Measurements from ENCODE around the gene RAD50. TPM values are rescaled to one million over a fixed set of nuclear protein-coding genes. Genes with fewer than 3 reads are reported as not detected.

The RAD50 gene
- total RNA-seq, 2 donors from 2014 or later = 49.7 to 50.7 TPM

- H3K27me3 Mint-ChIP-seq (ENCODE audit: insufficient read depth) = no peaks in the 10 kb centered on the region
- H3K4me1 Mint-ChIP-seq = peaks cover 4% of the 10 kb centered on the region
- no peaks in the 10 kb centered on the region for H3K9me3 Mint-ChIP-seq
- Histone ChIP-seq H3K9ac (ENCODE audit: extremely low read depth, low read length, poor library complexity, severe bottlenecking) (no peak overlapping the region), H3K36me3 (ENCODE audit: control insufficient read depth, insufficient read depth, low read length) (peaks cover 38% of the 10 kb centered on the region), H3K4me3 (ENCODE audit: low read length) (no peak overlapping the region), H3K9me3 (ENCODE audit: control insufficient read depth, low read length) (no peaks in the 10 kb centered on the region), H3K27ac (ENCODE audit: low read depth, low read length) (no peak overlapping the region), H3K27me3 (ENCODE audit: control insufficient read depth, insufficient read depth, low read length, poor library complexity, severe bottlenecking) (no peaks in the 10 kb centered on the region), H3K4me1 (ENCODE audit: control insufficient read depth, insufficient read depth, low read length) (no peaks in the 10 kb centered on the region)
- peaks cover 52% of the 10 kb centered on the region for H3K36me3 Mint-ChIP-seq (ENCODE audit: low read depth)
- no peak for DNase-seq
- 81 to 87% methylated on average over 3 to 4 of the region's 4 CpGs for WGBS, 2 experiments (ENCODE audit: insufficient coverage in 1 of 2, insufficient read length in 1 of 2)
- no peak overlapping the region for H3K4me3 Mint-ChIP-seq
- no peak for TF ChIP-seq CTCF (conservative IDR thresholded peaks at IDR 0.05)
- no peak overlapping the region for H3K27ac Mint-ChIP-seq
These were observed 79.1 kb downstream of the RAD50 start for GRCh38 chr5:132635873-132636272.

- no peak overlapping the region for H3K27ac Mint-ChIP-seq
- no peak overlapping the region for H3K4me3 Mint-ChIP-seq
- WGBS, 2 experiments (ENCODE audit: insufficient coverage in 1 of 2, insufficient read length in 1 of 2) = 97 to 100% methylated on average over 3 to 4 of the region's 4 CpGs
- peaks cover 48% of the 10 kb centered on the region for H3K36me3 Mint-ChIP-seq (ENCODE audit: low read depth)
- Histone ChIP-seq H3K4me3 (ENCODE audit: low read length) (no peak overlapping the region), H3K4me1 (ENCODE audit: control insufficient read depth, insufficient read depth, low read length) (no peaks in the 10 kb centered on the region), H3K9me3 (ENCODE audit: control insufficient read depth, low read length) (no peaks in the 10 kb centered on the region), H3K27ac (ENCODE audit: low read depth, low read length) (no peak overlapping the region), H3K27me3 (ENCODE audit: control insufficient read depth, insufficient read depth, low read length, poor library complexity, severe bottlenecking) (no peaks in the 10 kb centered on the region), H3K36me3 (ENCODE audit: control insufficient read depth, insufficient read depth, low read length) (peaks cover 39% of the 10 kb centered on the region), H3K9ac (ENCODE audit: extremely low read depth, low read length, poor library complexity, severe bottlenecking) (no peak overlapping the region)
- H3K4me1 Mint-ChIP-seq = peaks cover 4% of the 10 kb centered on the region
- H3K9me3 Mint-ChIP-seq = no peaks in the 10 kb centered on the region
- no peaks in the 10 kb centered on the region for H3K27me3 Mint-ChIP-seq (ENCODE audit: insufficient read depth)
- DNase-seq = no peak
- TF ChIP-seq CTCF (conservative IDR thresholded peaks at IDR 0.05) = no peak
These were observed 80.5 kb downstream of the RAD50 start for GRCh38 chr5:132637241-132637640.

- peaks cover 50% of the 10 kb centered on the region for H3K36me3 Mint-ChIP-seq (ENCODE audit: low read depth)
- no peak overlapping the region for H3K4me3 ChIP-seq (ENCODE audit: low read length)
- H3K9me3 Mint-ChIP-seq = no peaks in the 10 kb centered on the region
- H3K27ac ChIP-seq (ENCODE audit: low read depth, low read length) = no peak overlapping the region
- peaks cover 46% of the 10 kb centered on the region for H3K36me3 ChIP-seq (ENCODE audit: control insufficient read depth, insufficient read depth, low read length)
- TF ChIP-seq CTCF (conservative IDR thresholded peaks at IDR 0.05) = no peak
- H3K4me1 Mint-ChIP-seq = peaks cover 4% of the 10 kb centered on the region
- H3K4me3 Mint-ChIP-seq = no peak overlapping the region
- no peak for DNase-seq
- H3K27me3 ChIP-seq (ENCODE audit: control insufficient read depth, insufficient read depth, low read length, poor library complexity, severe bottlenecking) = no peaks in the 10 kb centered on the region
- 100% methylated on average over 1 to 2 of the region's 2 CpGs for WGBS, 2 experiments (ENCODE audit: insufficient coverage in 1 of 2, insufficient read length in 1 of 2)
- no peaks in the 10 kb centered on the region for H3K9me3 ChIP-seq (ENCODE audit: control insufficient read depth, low read length)
- no peak overlapping the region for H3K27ac Mint-ChIP-seq
- H3K4me1 ChIP-seq (ENCODE audit: control insufficient read depth, insufficient read depth, low read length) = no peaks in the 10 kb centered on the region
- H3K27me3 Mint-ChIP-seq (ENCODE audit: insufficient read depth) = no peaks in the 10 kb centered on the region
- no peak overlapping the region for H3K9ac ChIP-seq (ENCODE audit: extremely low read depth, low read length, poor library complexity, severe bottlenecking)
These were observed 82.9 kb downstream of the RAD50 start for GRCh38 chr5:132639706-132640130.
